HCT116 (cell line): ENCODE measurements around the gene DNAAF1.

Experiments
- POLR2AphosphoS5 ChIP-seq: IDR thresholded peaks from 2 replicates; pipeline ENCODE4 v1.6.1; 2011; ENCODE audit warnings: mild to moderate bottlenecking, low read depth, low read length, moderate library complexity
- SIN3A ChIP-seq: IDR thresholded peaks from 2 replicates; pipeline ENCODE4 v1.6.1; 2012; ENCODE audit warnings: low read depth

GRCh38 chr16:84096447-84097005, 48.6 kb upstream of the DNAAF1 start:
- TF ChIP-seq SIN3A, result no peak
- no peak for TF ChIP-seq POLR2AphosphoS5
